ENCODE data around the gene MXI1.

DNA sequence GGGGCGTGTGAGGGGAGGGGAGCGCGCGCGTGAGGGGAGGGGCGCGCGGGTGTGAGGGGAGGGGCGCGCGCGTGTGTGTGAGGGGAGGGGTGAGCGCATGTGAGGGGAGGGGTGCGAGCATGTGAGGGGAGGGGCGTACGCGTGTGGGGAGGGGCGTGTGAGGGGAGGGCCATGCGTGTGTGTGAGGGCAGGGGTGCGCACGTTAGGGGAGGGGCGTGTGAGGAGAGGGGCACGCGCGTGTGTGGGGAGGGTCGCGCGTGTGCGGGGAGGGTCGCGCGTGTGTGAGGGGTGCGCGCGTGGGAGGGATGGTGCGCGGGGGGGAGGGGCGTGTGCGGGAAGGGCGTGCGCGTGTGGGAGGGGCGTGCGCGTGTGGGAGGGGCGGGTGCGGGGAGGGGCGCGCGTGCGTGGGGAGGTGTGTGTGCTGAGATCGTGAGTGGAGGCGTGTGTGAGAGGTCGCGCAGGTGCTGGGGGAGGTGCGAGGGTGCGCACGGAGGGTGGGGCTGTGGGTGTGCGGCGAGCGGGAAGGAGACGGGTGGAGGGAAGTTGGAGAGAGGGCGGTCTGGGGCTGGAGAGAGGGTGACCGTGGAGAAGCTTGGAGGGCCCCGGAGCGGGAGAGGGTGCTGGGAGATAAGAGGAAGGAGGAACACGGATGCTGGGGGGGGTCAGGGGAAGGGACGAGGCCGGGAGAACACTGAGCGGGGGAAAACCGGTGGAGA, 19.7 kb downstream of the MXI1 start:
- TF ChIP-seq ESRRA (CRISPR knock-in tag; IDR thresholded peaks at IDR 0.05; ENCODE audit: borderline replicate concordance) (no peak), ZBTB21 (CRISPR knock-in tag; IDR thresholded peaks at IDR 0.05; ENCODE audit: borderline replicate concordance) (no peak), FOXJ3 (CRISPR knock-in tag; IDR thresholded peaks at IDR 0.05; ENCODE audit: borderline replicate concordance) (no peak), NFYB (CRISPR knock-in tag; conservative IDR thresholded peaks at IDR 0.05; ENCODE audit: low read depth) (no peak)
- TF ChIP-seq, protein P1, sequence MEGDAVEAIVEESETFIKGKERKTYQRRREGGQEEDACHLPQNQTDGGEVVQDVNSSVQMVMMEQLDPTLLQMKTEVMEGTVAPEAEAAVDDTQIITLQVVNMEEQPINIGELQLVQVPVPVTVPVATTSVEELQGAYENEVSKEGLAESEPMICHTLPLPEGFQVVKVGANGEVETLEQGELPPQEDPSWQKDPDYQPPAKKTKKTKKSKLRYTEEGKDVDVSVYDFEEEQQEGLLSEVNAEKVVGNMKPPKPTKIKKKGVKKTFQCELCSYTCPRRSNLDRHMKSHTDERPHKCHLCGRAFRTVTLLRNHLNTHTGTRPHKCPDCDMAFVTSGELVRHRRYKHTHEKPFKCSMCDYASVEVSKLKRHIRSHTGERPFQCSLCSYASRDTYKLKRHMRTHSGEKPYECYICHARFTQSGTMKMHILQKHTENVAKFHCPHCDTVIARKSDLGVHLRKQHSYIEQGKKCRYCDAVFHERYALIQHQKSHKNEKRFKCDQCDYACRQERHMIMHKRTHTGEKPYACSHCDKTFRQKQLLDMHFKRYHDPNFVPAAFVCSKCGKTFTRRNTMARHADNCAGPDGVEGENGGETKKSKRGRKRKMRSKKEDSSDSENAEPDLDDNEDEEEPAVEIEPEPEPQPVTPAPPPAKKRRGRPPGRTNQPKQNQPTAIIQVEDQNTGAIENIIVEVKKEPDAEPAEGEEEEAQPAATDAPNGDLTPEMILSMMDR (IDR thresholded peaks at IDR 0.05): no peak

Measured in WTC11 (cell line).